Activated CD8-positive, alpha-beta T cell treated with anti-CD3 and anti-CD28 coated beads, Interleukin-2, amount 10 ng/mL, durations not matched to agents 7 days and 5 days (primary cell): Measurements from ENCODE around the gene ITGA11. TPM values are rescaled to one million over a fixed set of nuclear protein-coding genes. Genes with fewer than 3 reads are reported as not detected.
A peak's percentile ranks its signal among the peaks of the same experiment; 100 is the strongest.

Experiments
- ATAC-seq: fragments of 150-1000 bp; cut with Tn5 transposase; one replicate; pipeline ENCODE4 v1.10.0; 2021; ENCODE audit warnings: moderate library complexity
- CTCF ChIA-PET: fragments of 350-600 bp; sonication (Branson Sonifier 250); formaldehyde crosslinking; loops from one replicate; lab custom pipeline; 2021; ENCODE audit warnings: antibody characterized with exemption; lab: Charles Lee
- POLR2A ChIA-PET: fragments of 350-600 bp; sonication (Branson Sonifier 250); formaldehyde crosslinking; loops from one replicate; lab custom pipeline; 2021; ENCODE audit warnings: antibody characterized with exemption; lab: Charles Lee
- DNase-seq: peaks from one replicate; pipeline ENCODE4 v3.0.0-alpha.2; 2020
- H3K27ac Mint-ChIP-seq: one replicate; pipeline ENCODE4 v1.8.0; 2021; ENCODE audit warnings: mild to moderate bottlenecking, mixed read lengths
- H3K27me3 Mint-ChIP-seq: one replicate; pipeline ENCODE4 v1.8.0; 2021; ENCODE audit warnings: low read depth, mixed read lengths
- H3K36me3 Mint-ChIP-seq: one replicate; pipeline ENCODE4 v1.8.0; 2021; ENCODE audit warnings: low read depth, mixed read lengths
- H3K4me1 Mint-ChIP-seq: one replicate; pipeline ENCODE4 v1.8.0; 2021; ENCODE audit warnings: low read depth, mixed read lengths
- H3K4me3 Mint-ChIP-seq: one replicate; pipeline ENCODE4 v1.8.0; 2021; ENCODE audit warnings: mild to moderate bottlenecking, mixed read lengths
- H3K9me3 Mint-ChIP-seq: one replicate; pipeline ENCODE4 v1.8.0; 2022; ENCODE audit warnings: mixed read lengths; ENCODE audit not compliant: insufficient read depth
- total RNA-seq, 2 experiments: library from RNA; stranded (reverse); gene quantifications; one replicate each; pipeline ENCODE4 v1.2.3, GENCODE V29; 2021

ITGA11 gene
- total RNA-seq, 2 experiments from 2014 or later: 0.18 to 0.39 TPM

GRCh38 chr15:68352401-68353062 is 79.4 kb downstream of the ITGA11 start:
- CTCF ChIA-PET: interaction anchor here (1.0 to 2.2 kb wide), 3 partner anchors 27 to 100 kb away, joined by 3 to 7 read pairs (median 6); no protein-coding TSS in a partner anchor
- peaks cover 12% of the 10 kb centered on the region for H3K36me3 Mint-ChIP-seq
- H3K27ac Mint-ChIP-seq: peak overlapping the region; percentile 71
- peaks cover 4% of the 10 kb centered on the region for H3K27me3 Mint-ChIP-seq
- peak; percentile 70 for DNase-seq
- peak; percentile 80 for ATAC-seq
- POLR2A ChIA-PET: interaction anchor here (0.6 kb wide), 1 partner anchor 443 kb away, joined by 4 read pairs; no protein-coding TSS in a partner anchor
- no peak overlapping the region for H3K4me3 Mint-ChIP-seq
- H3K9me3 Mint-ChIP-seq: peaks cover 9% of the 10 kb centered on the region
- peaks cover 32% of the 10 kb centered on the region for H3K4me1 Mint-ChIP-seq

DNA sequence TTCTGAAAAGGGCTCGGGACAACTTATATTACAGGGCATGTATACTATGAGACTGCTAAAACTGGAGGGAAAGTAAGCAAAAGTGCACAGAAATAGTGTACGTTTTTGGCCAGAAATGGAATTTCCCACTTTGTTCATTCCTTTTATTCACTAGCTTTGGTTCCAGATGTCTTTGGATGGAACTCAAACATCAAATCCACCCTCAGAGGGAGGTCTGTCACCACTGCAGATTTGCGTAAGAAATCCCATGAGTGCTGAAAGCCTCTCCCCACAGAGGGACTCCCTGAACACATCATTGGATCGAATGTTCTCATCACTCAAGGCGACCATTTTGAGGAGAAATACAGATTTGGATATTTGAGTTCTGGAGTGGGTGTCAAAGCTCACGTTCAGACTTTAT is 82.8 kb downstream of the ITGA11 start:
- POLR2A ChIA-PET: no interaction called here
- DNase-seq: no peak
- CTCF ChIA-PET: no interaction called here
- Mint-ChIP-seq H3K9me3 (no peaks in the 10 kb centered on the region), H3K4me3 (no peak overlapping the region), H3K36me3 (peaks cover 3% of the 10 kb centered on the region), H3K27me3 (no peaks in the 10 kb centered on the region), H3K4me1 (peaks cover 18% of the 10 kb centered on the region), H3K27ac (no peak overlapping the region)
- ATAC-seq: no peak

DNA sequence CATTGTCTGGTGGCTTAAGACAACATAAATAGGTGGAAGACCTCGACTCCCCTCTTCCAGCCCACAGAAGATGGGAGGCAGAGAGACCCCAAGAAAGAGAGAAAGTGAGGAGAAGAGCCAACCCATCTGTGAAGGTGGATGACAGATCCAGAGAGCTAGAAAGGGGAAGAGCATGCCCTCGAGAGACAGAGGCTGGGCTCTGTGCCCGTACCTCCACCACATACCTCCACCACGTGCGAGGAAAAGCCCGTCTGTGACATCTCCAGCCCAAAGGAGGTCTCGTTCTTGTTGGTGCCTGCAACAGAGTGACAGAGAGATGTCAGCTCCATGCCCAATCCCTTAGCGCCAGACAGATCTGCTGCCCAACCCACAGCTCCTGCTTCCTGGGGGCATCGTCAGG is 83.4 kb downstream of the ITGA11 start:
- Mint-ChIP-seq H3K9me3 (no peaks in the 10 kb centered on the region), H3K27me3 (no peaks in the 10 kb centered on the region), H3K27ac (peak overlapping the region; percentile 62), H3K4me3 (no peak overlapping the region), H3K4me1 (peaks cover 12% of the 10 kb centered on the region), H3K36me3 (peaks cover 3% of the 10 kb centered on the region)
- ATAC-seq: no peak
- ChIA-PET POLR2A (no interaction called here), CTCF (no interaction called here)
- DNase-seq: no peak

DNA sequence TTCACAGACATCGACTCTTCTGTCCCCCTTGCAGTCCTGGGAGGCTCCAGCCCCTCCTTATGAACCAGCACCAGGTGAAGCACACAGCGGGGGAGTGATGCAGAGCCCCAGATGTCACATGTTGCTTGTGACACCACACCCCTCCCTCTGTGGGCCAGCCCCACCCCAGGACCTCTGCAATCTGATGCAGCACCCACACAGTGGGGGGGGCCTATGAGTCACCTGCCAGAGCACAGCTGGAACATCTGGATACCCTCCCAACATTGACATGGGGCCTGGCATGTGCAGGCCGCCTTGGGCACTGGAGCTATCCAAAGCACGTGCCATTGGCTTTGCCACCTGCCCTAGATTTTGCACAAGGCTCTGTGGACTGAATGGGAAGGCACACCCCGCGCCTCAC is 83.9 kb downstream of the ITGA11 start:
- Mint-ChIP-seq H3K4me1 (peaks cover 12% of the 10 kb centered on the region), H3K27ac (no peak overlapping the region), H3K4me3 (no peak overlapping the region), H3K36me3 (peaks cover 3% of the 10 kb centered on the region), H3K27me3 (peaks cover 3% of the 10 kb centered on the region), H3K9me3 (no peaks in the 10 kb centered on the region)
- no peak for DNase-seq
- ChIA-PET CTCF (no interaction called here), POLR2A (no interaction called here)
- no peak for ATAC-seq

- ATAC-seq: no peak
- Mint-ChIP-seq H3K27ac (no peak overlapping the region), H3K36me3 (no peaks in the 10 kb centered on the region), H3K27me3 (peaks cover 5% of the 10 kb centered on the region), H3K4me1 (peaks cover 6% of the 10 kb centered on the region), H3K4me3 (no peak overlapping the region), H3K9me3 (no peaks in the 10 kb centered on the region)
- DNase-seq: no peak
- POLR2A ChIA-PET: no interaction called here
- CTCF ChIA-PET: interaction anchor here (4.0 kb wide), 1 partner anchor 40 kb away, joined by 12 read pairs; no protein-coding TSS in a partner anchor
Observed at GRCh38 chr15:68347392-68347791, 84.6 kb downstream of the ITGA11 start.

DNA sequence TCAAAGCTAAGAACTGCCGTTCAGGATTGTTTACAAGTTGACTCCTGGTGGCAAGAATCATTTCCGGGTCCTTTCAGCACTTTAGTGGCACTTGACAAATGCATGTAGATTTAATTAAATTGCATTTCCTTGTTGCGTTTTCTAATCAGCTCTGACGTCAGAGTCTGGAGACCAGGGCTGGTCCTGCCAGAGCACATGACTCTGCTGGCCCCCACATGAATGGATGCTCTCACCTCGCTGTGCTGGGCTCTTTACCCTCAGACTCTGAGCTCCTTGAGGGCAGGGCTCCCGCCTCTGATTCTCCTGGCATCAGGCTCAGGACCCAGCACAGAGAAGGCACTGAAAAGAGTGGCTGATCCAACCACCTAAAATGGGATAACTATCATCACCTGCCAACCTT is 85.0 kb downstream of the ITGA11 start:
- Mint-ChIP-seq H3K36me3 (no peaks in the 10 kb centered on the region), H3K4me3 (no peak overlapping the region), H3K27ac (no peak overlapping the region), H3K4me1 (peaks cover 3% of the 10 kb centered on the region), H3K27me3 (peaks cover 5% of the 10 kb centered on the region), H3K9me3 (no peaks in the 10 kb centered on the region)
- ATAC-seq (no peak), DNase-seq (no peak)
- CTCF ChIA-PET: interaction anchor here (4.0 kb wide), 1 partner anchor 40 kb away, joined by 12 read pairs; no protein-coding TSS in a partner anchor
- POLR2A ChIA-PET: no interaction called here

DNA sequence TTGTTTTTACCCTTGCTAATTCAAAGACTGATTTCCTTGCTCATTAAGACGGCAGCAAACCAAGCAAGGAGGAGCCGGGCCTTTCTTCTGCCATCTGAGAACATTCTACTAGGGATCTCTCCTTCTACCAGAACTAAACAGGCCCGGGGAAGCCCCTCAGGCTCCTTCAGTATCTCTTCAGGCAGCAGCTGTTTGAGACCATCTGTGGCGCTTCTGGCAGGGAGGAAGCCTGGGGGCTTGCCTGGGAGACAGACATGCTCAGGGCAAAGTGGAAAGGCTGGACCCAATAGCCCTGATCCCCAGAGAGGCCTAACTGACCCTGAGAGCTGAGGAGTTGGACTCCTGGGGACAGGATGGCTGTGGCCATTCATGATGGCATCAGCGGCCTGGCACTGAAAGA is 86.5 kb downstream of the ITGA11 start:
- H3K9me3 Mint-ChIP-seq: no peaks in the 10 kb centered on the region
- DNase-seq (no peak), ATAC-seq (no peak)
- no peak overlapping the region for H3K4me3 Mint-ChIP-seq
- CTCF ChIA-PET: interaction anchor here (4.0 kb wide), 1 partner anchor 39 kb away, joined by 12 read pairs; no protein-coding TSS in a partner anchor
- no peaks in the 10 kb centered on the region for H3K4me1 Mint-ChIP-seq
- H3K36me3 Mint-ChIP-seq: no peaks in the 10 kb centered on the region
- peaks cover 5% of the 10 kb centered on the region for H3K27me3 Mint-ChIP-seq
- H3K27ac Mint-ChIP-seq: no peak overlapping the region
- POLR2A ChIA-PET: interaction anchor here (0.6 kb wide), 1 partner anchor 148 kb away, joined by 3 read pairs; no protein-coding TSS in a partner anchor

- Mint-ChIP-seq H3K27me3 (peaks cover 5% of the 10 kb centered on the region), H3K36me3 (no peaks in the 10 kb centered on the region), H3K27ac (no peak overlapping the region), H3K4me1 (no peaks in the 10 kb centered on the region), H3K9me3 (no peaks in the 10 kb centered on the region), H3K4me3 (no peak overlapping the region)
- ChIA-PET POLR2A (no interaction called here), CTCF (interaction anchor here (4.0 kb wide), 1 partner anchor 38 kb away, joined by 12 read pairs; no protein-coding TSS in a partner anchor)
- DNase-seq (no peak), ATAC-seq (no peak)
Observed at GRCh38 chr15:68344600-68344999, 87.4 kb downstream of the ITGA11 start.

DNA sequence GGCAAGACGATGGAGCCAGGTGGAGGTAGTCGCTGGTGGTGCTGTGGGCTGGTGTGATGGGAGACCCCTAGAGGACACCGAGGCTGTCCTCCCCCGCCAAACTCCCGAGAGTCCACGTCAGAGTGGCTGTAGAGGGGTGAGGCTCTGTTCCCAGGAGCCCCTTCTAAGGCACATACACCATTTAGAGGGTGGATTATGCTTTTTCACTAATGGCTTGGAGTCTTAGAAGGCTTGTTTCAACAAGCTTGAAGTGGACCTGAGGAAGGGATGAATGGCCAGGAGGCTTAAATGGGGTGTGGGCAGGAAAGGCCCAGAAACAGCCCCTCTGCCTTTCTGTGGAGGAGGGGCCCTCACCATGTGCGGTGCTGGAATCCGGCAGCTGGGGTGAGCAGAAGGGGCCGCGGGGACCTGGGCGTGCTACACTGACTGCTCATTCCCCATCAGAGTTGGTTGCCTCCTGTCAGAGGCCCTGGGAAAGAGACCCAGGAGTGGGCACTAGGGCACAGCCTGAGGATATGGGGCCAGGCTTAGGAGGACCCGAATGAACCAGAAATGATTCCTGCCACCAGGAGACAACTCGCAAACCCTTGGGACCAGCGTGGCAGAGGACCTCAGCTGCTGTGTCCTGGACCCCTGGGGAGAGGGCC is 88.3 kb downstream of the ITGA11 start:
- POLR2A ChIA-PET: no interaction called here
- ATAC-seq: no peak
- no peaks in the 10 kb centered on the region for H3K36me3 Mint-ChIP-seq
- no peak for DNase-seq
- no peak overlapping the region for H3K27ac Mint-ChIP-seq
- peaks cover 5% of the 10 kb centered on the region for H3K27me3 Mint-ChIP-seq
- no peak overlapping the region for H3K4me3 Mint-ChIP-seq
- H3K4me1 Mint-ChIP-seq: no peaks in the 10 kb centered on the region
- CTCF ChIA-PET: interaction anchor here (1.2 to 4.0 kb wide), 2 partner anchors 37 to 90 kb away, joined by 4 to 12 read pairs; no protein-coding TSS in a partner anchor
- no peaks in the 10 kb centered on the region for H3K9me3 Mint-ChIP-seq

GRCh38 chr15:68341760-68342725 is 89.9 kb downstream of the ITGA11 start:
- Mint-ChIP-seq H3K36me3 (no peaks in the 10 kb centered on the region), H3K4me1 (no peaks in the 10 kb centered on the region), H3K27ac (no peak overlapping the region), H3K4me3 (no peak overlapping the region), H3K9me3 (no peaks in the 10 kb centered on the region), H3K27me3 (peaks cover 5% of the 10 kb centered on the region)
- ATAC-seq: no peak
- POLR2A ChIA-PET: interaction anchor here (1.4 kb wide), 1 partner anchor 8 kb away, joined by 3 read pairs; no protein-coding TSS in a partner anchor
- CTCF ChIA-PET: interaction anchor here (0.9 kb wide), 1 partner anchor 36 kb away, joined by 4 read pairs; no protein-coding TSS in a partner anchor
- DNase-seq: no peak
